ENCODE data around the gene PHACTR1. TPM values are rescaled to one million over a fixed set of nuclear protein-coding genes. Genes with fewer than 3 reads are reported as not detected.

Gene PHACTR1
- total and polyA plus RNA-seq, 12 donors: 6.3 to 150 (median 79.9) TPM

DNA sequence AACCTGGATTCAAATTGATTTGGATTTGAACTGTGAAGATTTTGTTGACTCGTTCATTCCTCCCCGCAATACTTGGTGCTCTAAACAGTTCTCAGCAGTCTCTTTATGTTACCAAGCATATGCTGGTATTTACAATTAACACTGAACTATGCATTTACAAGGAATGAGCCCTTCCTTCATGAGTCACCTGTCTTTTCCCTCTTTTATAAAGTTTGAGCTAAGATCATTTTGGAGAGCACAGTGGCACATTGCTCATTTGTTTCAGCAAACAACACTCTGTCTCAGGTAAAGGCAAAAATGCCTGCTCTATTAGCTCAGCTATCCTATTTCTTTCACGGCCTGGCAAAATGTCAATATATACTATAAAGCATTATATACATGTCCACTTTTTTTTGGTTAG lies 285.4 kb downstream of the PHACTR1 start:
- WGBS, 2 donors: 80 to 85% methylated on average over 3 of the region's 3 CpGs
- no peak overlapping the region for H3K27ac ChIP-seq

GRCh38 chr6:13004601-13005000 lies 288.0 kb downstream of the PHACTR1 start:
- Histone ChIP-seq H3K27me3 (no peaks in the 10 kb centered on the region), H3K9me3 (no peaks in the 10 kb centered on the region), H3K4me1 (peaks cover 0 to 37% (median 16%) of the 10 kb centered on the region in 9 donors), H3K36me3 (no peaks in the 10 kb centered on the region), H3K27ac (peak overlapping the region in 3 of 10 donors; percentile 53 to 81 (median 63)), H3K4me3 (no peak overlapping the region)
- intact Hi-C loops (cut with DNase I): no loop called here
- WGBS, 2 donors: 31 to 40% methylated on average over 2 of the region's 2 CpGs
- TF ChIP-seq, protein P1, sequence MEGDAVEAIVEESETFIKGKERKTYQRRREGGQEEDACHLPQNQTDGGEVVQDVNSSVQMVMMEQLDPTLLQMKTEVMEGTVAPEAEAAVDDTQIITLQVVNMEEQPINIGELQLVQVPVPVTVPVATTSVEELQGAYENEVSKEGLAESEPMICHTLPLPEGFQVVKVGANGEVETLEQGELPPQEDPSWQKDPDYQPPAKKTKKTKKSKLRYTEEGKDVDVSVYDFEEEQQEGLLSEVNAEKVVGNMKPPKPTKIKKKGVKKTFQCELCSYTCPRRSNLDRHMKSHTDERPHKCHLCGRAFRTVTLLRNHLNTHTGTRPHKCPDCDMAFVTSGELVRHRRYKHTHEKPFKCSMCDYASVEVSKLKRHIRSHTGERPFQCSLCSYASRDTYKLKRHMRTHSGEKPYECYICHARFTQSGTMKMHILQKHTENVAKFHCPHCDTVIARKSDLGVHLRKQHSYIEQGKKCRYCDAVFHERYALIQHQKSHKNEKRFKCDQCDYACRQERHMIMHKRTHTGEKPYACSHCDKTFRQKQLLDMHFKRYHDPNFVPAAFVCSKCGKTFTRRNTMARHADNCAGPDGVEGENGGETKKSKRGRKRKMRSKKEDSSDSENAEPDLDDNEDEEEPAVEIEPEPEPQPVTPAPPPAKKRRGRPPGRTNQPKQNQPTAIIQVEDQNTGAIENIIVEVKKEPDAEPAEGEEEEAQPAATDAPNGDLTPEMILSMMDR (IDR thresholded peaks at IDR 0.05): no peak
- ATAC-seq: no peak
- no peak for DNase-seq

More for the DNA sequence above, 285.4 kb downstream of the PHACTR1 start:
- H3K36me3 ChIP-seq: no peaks in the 10 kb centered on the region
- no peak for ATAC-seq
- H3K9me3 ChIP-seq: no peaks in the 10 kb centered on the region
- no peaks in the 10 kb centered on the region for H3K27me3 ChIP-seq
- TF ChIP-seq, protein P1 (IDR thresholded peaks at IDR 0.05): no peak
- intact Hi-C loops (cut with DNase I): no loop called here
- DNase-seq: no peak
- H3K4me1 ChIP-seq: peaks cover 0 to 24% (median 12%) of the 10 kb centered on the region in 9 donors
- H3K4me3 ChIP-seq: no peak overlapping the region

DNA sequence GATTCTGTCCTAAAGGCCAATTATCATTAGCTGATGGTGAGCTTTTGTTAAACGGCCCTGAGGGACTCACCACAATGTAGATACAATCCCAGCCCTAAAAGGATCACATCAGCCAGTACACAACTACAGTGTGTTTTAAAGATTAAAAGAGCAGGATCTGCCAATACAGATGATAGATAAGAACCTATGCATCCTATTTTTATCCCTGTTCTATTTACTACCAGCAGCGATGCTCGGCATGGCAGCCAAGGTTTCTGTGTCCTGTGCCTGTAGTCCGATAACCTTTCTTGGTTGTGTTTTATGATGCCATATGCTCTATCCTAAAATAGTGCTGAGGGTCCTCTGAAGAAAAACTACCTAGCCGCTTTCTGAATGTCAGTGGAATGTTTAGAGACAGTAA lies 289.4 kb downstream of the PHACTR1 start:
- Histone ChIP-seq H3K27me3 (no peaks in the 10 kb centered on the region), H3K36me3 (no peaks in the 10 kb centered on the region), H3K4me1 (peaks cover 0 to 37% (median 16%) of the 10 kb centered on the region in 9 donors), H3K27ac (peak overlapping the region in 9 of 10 donors; percentile 31 to 81 (median 55)), H3K9me3 (no peaks in the 10 kb centered on the region), H3K4me3 (no peak overlapping the region)
- 38 to 54% methylated on average over 5 of the region's 5 CpGs for WGBS, 2 donors
- ATAC-seq (peak in 6 of 8 donors; percentile 39 to 76 (median 72)), DNase-seq (no peak)
- intact Hi-C loops (cut with DNase I): loop anchor here in 1 of 10 donors (5.0 kb wide), 1 partner anchor 44 kb away; no protein-coding TSS in a partner anchor
- TF ChIP-seq, protein P1 (IDR thresholded peaks at IDR 0.05): no peak

- WGBS, 2 donors: 28 to 53% methylated on average over 4 of the region's 4 CpGs
- no peaks in the 10 kb centered on the region for H3K9me3 ChIP-seq
- H3K4me1 ChIP-seq: peaks cover 0 to 39% (median 21%) of the 10 kb centered on the region in 9 donors
- DNase-seq (no peak), ATAC-seq (peak in 7 of 8 donors; percentile 34 to 95 (median 91))
- H3K27me3 ChIP-seq: no peaks in the 10 kb centered on the region
- H3K36me3 ChIP-seq: no peaks in the 10 kb centered on the region
- intact Hi-C loops (cut with DNase I): loop anchor here in 1 of 10 donors (5.0 kb wide), 1 partner anchor 44 kb away; no protein-coding TSS in a partner anchor
- H3K4me3 ChIP-seq: no peak overlapping the region
- H3K27ac ChIP-seq: peak overlapping the region; percentile 17 to 81 (median 54)
- TF ChIP-seq, protein P1 (IDR thresholded peaks at IDR 0.05): no peak
These were observed 290.2 kb downstream of the PHACTR1 start for GRCh38 chr6:13006578-13007300.
